NB4 (cell line): Measurements from ENCODE around the gene AP2A2.

Source experiments
- DNase-seq: peaks from one replicate; pipeline ENCODE4 v3.0.0; 2010; ENCODE audit warnings: low read depth
- H3K4me3 ChIP-seq: one replicate; pipeline ENCODE4 v1.5.1; 2011; ENCODE audit warnings: mild to moderate bottlenecking, low read depth, low read length, moderate library complexity
- CTCF ChIP-seq: IDR thresholded peaks from one replicate; pipeline ENCODE4 v1.5.1; 2012; ENCODE audit warnings: low read depth, low read length
- MAX ChIP-seq: IDR thresholded peaks from 2 replicates; pipeline ENCODE4 v1.6.1; 2011; ENCODE audit warnings: low read depth, low read length
- MYC ChIP-seq: IDR thresholded peaks from 2 replicates; pipeline ENCODE4 v1.6.1; 2011; ENCODE audit warnings: low read depth, low read length
- POLR2A ChIP-seq: IDR thresholded peaks from 2 replicates; pipeline ENCODE4 v1.6.1; 2011; ENCODE audit warnings: mild to moderate bottlenecking; ENCODE audit not compliant: insufficient read length; ENCODE audit errors: extremely low read depth

The AP2A2 gene

GRCh38 chr11:1041936-1042608 is 116.4 kb downstream of the AP2A2 start:
- no peak for DNase-seq
- no peak overlapping the region for H3K4me3 ChIP-seq
- no peak for TF ChIP-seq POLR2A
- no peak for TF ChIP-seq CTCF
- TF ChIP-seq MAX: no peak
- TF ChIP-seq MYC: no peak

- H3K4me3 ChIP-seq: no peak overlapping the region
- no peak for DNase-seq
- no peak for TF ChIP-seq MAX
- TF ChIP-seq CTCF: no peak
- TF ChIP-seq POLR2A: no peak
- no peak for TF ChIP-seq MYC
Measured at GRCh38 chr11:1042626-1043562, 117.2 kb downstream of the AP2A2 start.

- TF ChIP-seq CTCF: no peak
- TF ChIP-seq POLR2A: no peak
- TF ChIP-seq MYC: no peak
- peak; percentile 48; the same call in 1 of the 2 replicates for TF ChIP-seq MAX
- no peak overlapping the region for H3K4me3 ChIP-seq
- no peak for DNase-seq
Measured at GRCh38 chr11:1043563-1044096, 118.0 kb downstream of the AP2A2 start.

- no peak overlapping the region for H3K4me3 ChIP-seq
- DNase-seq: no peak
- no peak for TF ChIP-seq POLR2A
- no peak for TF ChIP-seq CTCF
- no peak for TF ChIP-seq MYC
- TF ChIP-seq MAX: no peak
Measured at GRCh38 chr11:1044160-1044559, 118.5 kb downstream of the AP2A2 start.

GRCh38 chr11:1047595-1048156 is 122.0 kb downstream of the AP2A2 start:
- no peak for DNase-seq
- H3K4me3 ChIP-seq: no peak overlapping the region
- no peak for TF ChIP-seq CTCF
- TF ChIP-seq MYC: no peak
- no peak for TF ChIP-seq POLR2A
- TF ChIP-seq MAX: no peak
